Measurements from ENCODE around the gene NFE2L2.
"Not testable (repeated sequence)": the region's sequence is repeated elsewhere in the genome, so short reads cannot be mapped to it uniquely, and the experiment has no call there.

NFE2L2 gene

DNA sequence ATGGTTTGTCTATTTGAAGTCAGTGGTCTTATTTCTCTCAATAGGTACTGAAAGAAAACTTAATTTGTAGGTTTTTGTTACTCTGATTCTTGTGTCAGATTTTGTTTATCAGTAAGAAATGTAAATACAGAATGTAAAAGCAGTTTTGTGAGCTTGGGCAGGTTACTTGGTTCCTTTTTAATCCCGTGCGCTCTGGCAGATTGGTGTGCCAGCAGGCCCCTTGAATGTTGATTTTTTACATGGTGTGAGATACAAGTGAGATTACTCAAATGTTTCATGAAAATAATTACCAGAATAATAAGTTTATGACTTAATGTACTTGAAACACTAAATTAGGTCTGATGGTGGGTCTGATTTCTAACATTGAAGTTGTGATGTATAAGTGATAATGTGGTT, 38.6 kb downstream of the NFE2L2 start:
- H3K27ac ChIP-seq (ENCODE audit: low read depth, low read length) = no peak overlapping the region
- no peak overlapping the region for H2BK15ac ChIP-seq (replicated peaks; ENCODE audit: low read depth)
- H3K56ac ChIP-seq (ENCODE audit: low read length) = no peak overlapping the region
- H4K5ac ChIP-seq (ENCODE audit: low read length) = no peak overlapping the region
- no peak overlapping the region for H2BK120ac ChIP-seq (ENCODE audit: low read depth, low read length)
- no peak overlapping the region for H3K4me3 ChIP-seq (ENCODE audit: low read length)
- no peak overlapping the region for H2BK5ac ChIP-seq (ENCODE audit: low read length)
- peaks cover under 1% of the 10 kb centered on the region for H3K36me3 ChIP-seq (ENCODE audit: control insufficient read depth, insufficient read depth, low read length)
- no peaks in the 10 kb centered on the region for H3K79me1 ChIP-seq (ENCODE audit: low read length)
- no peak overlapping the region for H4K8ac ChIP-seq (ENCODE audit: low read depth, low read length)
- H3K4me2 ChIP-seq (ENCODE audit: low read length) = no peak overlapping the region
- no peak overlapping the region for H2AK5ac ChIP-seq (ENCODE audit: low read length)
- H3K23ac ChIP-seq (ENCODE audit: low read length) = no peak overlapping the region
- H3K79me2 ChIP-seq (ENCODE audit: control insufficient read depth, insufficient read depth, low read length) = no peaks in the 10 kb centered on the region
- no CpG with 5 or more reads among the region's 2 CpGs for WGBS (ENCODE audit: extremely low coverage, insufficient coverage, low lambda C conversion rate)
- H3K9ac ChIP-seq (ENCODE audit: low read length) = no peak overlapping the region
- H3K27me3 ChIP-seq (ENCODE audit: insufficient read depth, low read length, poor library complexity) = no peaks in the 10 kb centered on the region
- no peak for DNase-seq
- H3K18ac ChIP-seq (ENCODE audit: low read length) = no peak overlapping the region
- H3K4me1 ChIP-seq (ENCODE audit: control insufficient read depth, low read depth, low read length) = no peaks in the 10 kb centered on the region
- no peak overlapping the region for H3K4ac ChIP-seq (ENCODE audit: low read depth, low read length)

DNA sequence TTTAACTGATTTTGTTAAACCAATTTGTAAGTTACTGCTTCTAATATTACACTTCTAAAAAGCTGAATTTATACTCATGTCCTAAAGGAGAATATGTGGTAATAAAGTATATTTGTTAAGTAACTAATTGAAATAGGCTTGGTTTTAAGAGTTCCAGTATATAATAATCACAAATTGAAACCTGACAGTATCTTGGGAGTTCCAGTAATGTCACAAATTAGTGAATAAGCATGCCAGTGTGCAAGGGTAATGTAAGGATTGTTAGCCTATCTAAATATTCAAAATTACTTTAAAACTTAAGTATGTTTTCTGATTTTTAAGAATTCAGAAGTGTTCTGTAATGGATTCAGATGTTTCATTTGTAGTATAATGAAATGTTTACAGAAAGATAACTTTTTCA, 41.1 kb downstream of the NFE2L2 start:
- H3K79me2 ChIP-seq (ENCODE audit: control insufficient read depth, insufficient read depth, low read length); H4K5ac ChIP-seq (ENCODE audit: low read length); H3K4me3 ChIP-seq (ENCODE audit: low read length); H3K4me1 ChIP-seq (ENCODE audit: control insufficient read depth, low read depth, low read length); H2BK5ac ChIP-seq (ENCODE audit: low read length); H3K27ac ChIP-seq (ENCODE audit: low read depth, low read length); H2AK5ac ChIP-seq (ENCODE audit: low read length); H2BK15ac ChIP-seq (replicated peaks; ENCODE audit: low read depth); H3K27me3 ChIP-seq (ENCODE audit: insufficient read depth, low read length, poor library complexity); H3K18ac ChIP-seq (ENCODE audit: low read length); H3K56ac ChIP-seq (ENCODE audit: low read length); H3K4me2 ChIP-seq (ENCODE audit: low read length); H4K8ac ChIP-seq (ENCODE audit: low read depth, low read length); H3K79me1 ChIP-seq (ENCODE audit: low read length); H2BK120ac ChIP-seq (ENCODE audit: low read depth, low read length); DNase-seq; H3K36me3 ChIP-seq (ENCODE audit: control insufficient read depth, insufficient read depth, low read length); H3K9ac ChIP-seq (ENCODE audit: low read length); H3K4ac ChIP-seq (ENCODE audit: low read depth, low read length); H3K23ac ChIP-seq (ENCODE audit: low read length): not testable (repeated sequence)

DNA sequence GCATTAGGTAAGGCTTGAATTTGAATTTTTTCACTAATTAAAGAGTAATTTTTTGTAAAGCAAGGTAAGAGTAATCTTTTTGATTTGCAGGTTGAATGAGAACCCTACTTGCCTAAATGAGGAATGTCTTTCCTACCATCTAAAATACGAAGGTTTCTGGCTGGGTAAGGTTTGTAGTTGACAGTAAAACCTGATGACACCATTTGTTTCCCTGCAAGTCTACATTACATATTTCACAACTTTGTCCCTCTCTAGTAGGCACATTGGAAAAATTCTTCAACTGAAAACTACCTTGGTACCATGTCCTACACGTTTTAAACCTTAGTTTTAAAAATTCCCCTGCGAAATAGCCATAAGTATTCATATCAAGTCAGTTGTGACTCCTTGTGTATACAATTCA, 42.6 kb downstream of the NFE2L2 start:
- Histone ChIP-seq H3K36me3 (ENCODE audit: control insufficient read depth, insufficient read depth, low read length) (peaks cover 4% of the 10 kb centered on the region), H2BK5ac (ENCODE audit: low read length) (no peak overlapping the region), H4K8ac (ENCODE audit: low read depth, low read length) (no peak overlapping the region)

DNA sequence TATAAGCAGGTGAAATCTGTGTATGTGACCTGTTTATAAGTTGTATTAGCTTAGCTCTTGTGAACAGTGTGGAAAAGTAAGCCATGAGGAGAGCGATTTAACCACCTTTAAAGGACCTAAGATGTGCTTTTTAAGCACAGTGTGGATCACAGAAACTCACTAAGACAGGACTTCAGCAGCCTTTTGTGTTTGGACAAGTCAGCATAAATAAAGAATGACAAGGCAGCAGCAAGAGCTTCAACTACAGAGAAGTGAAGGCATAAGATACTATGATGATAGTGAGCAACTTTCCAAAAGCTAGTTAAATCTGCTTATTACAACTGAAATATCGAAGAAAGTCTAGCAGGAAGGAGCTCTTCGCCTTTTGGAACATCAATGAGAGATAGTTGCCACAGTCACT, 43.0 kb downstream of the NFE2L2 start:
- Histone ChIP-seq H4K8ac (ENCODE audit: low read depth, low read length) (no peak overlapping the region), H2BK15ac (replicated peaks; ENCODE audit: low read depth) (no peak overlapping the region), H3K4ac (ENCODE audit: low read depth, low read length) (no peak overlapping the region), H3K18ac (ENCODE audit: low read length) (no peak overlapping the region), H2AK5ac (ENCODE audit: low read length) (no peak overlapping the region), H3K36me3 (ENCODE audit: control insufficient read depth, insufficient read depth, low read length) (peaks cover 4% of the 10 kb centered on the region), H3K4me3 (ENCODE audit: low read length) (no peak overlapping the region), H3K79me2 (ENCODE audit: control insufficient read depth, insufficient read depth, low read length) (peaks cover 4% of the 10 kb centered on the region), H3K4me2 (ENCODE audit: low read length) (no peak overlapping the region), H2BK5ac (ENCODE audit: low read length) (no peak overlapping the region), H3K56ac (ENCODE audit: low read length) (no peak overlapping the region), H3K4me1 (ENCODE audit: control insufficient read depth, low read depth, low read length) (no peaks in the 10 kb centered on the region), H3K79me1 (ENCODE audit: low read length) (peaks cover 2% of the 10 kb centered on the region), H3K23ac (ENCODE audit: low read length) (no peak overlapping the region), H3K9ac (ENCODE audit: low read length) (no peak overlapping the region), H4K5ac (ENCODE audit: low read length) (no peak overlapping the region), H3K27ac (ENCODE audit: low read depth, low read length) (no peak overlapping the region), H3K27me3 (ENCODE audit: insufficient read depth, low read length, poor library complexity) (no peaks in the 10 kb centered on the region), H2BK120ac (ENCODE audit: low read depth, low read length) (no peak overlapping the region)
- WGBS (ENCODE audit: extremely low coverage, insufficient coverage, low lambda C conversion rate) = no CpG with 5 or more reads among the region's 3 CpGs
- DNase-seq = no peak

More for the DNA sequence above, 42.6 kb downstream of the NFE2L2 start:
- H3K9ac ChIP-seq (ENCODE audit: low read length) = no peak overlapping the region
- H3K23ac ChIP-seq (ENCODE audit: low read length) = no peak overlapping the region
- H3K56ac ChIP-seq (ENCODE audit: low read length) = no peak overlapping the region
- peaks cover 2% of the 10 kb centered on the region for H3K79me1 ChIP-seq (ENCODE audit: low read length)
- H3K4me3 ChIP-seq (ENCODE audit: low read length) = no peak overlapping the region
- H3K4me2 ChIP-seq (ENCODE audit: low read length) = no peak overlapping the region
- H3K79me2 ChIP-seq (ENCODE audit: control insufficient read depth, insufficient read depth, low read length) = peaks cover 3% of the 10 kb centered on the region
- no peak for DNase-seq
- WGBS (ENCODE audit: extremely low coverage, insufficient coverage, low lambda C conversion rate) = no CpG with 5 or more reads among the region's 3 CpGs
- no peak overlapping the region for H2BK120ac ChIP-seq (ENCODE audit: low read depth, low read length)
- no peak overlapping the region for H3K27ac ChIP-seq (ENCODE audit: low read depth, low read length)
- no peak overlapping the region for H3K4ac ChIP-seq (ENCODE audit: low read depth, low read length)
- H4K5ac ChIP-seq (ENCODE audit: low read length) = no peak overlapping the region
- no peak overlapping the region for H2AK5ac ChIP-seq (ENCODE audit: low read length)
- H3K18ac ChIP-seq (ENCODE audit: low read length) = no peak overlapping the region
- no peak overlapping the region for H2BK15ac ChIP-seq (replicated peaks; ENCODE audit: low read depth)
- H3K27me3 ChIP-seq (ENCODE audit: insufficient read depth, low read length, poor library complexity) = no peaks in the 10 kb centered on the region
- no peaks in the 10 kb centered on the region for H3K4me1 ChIP-seq (ENCODE audit: control insufficient read depth, low read depth, low read length)

DNA sequence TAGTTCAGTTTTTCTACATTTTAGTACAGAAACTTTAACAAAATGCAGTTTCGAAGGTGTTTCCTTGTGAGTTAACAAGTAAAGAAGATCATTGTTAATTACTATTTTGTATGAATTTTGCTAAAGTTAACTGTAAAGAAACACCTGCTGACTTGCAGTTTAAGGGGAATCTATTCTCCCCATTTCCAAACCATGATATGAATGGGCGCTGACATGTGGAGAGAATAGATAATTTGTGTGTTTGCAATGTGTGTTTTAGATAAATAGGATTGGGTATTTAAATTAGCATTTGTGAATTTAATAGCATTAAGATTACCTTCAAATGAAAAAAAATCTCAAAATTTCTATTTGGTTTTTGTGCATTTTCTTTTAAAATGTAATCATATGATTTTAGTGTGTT, 44.7 kb downstream of the NFE2L2 start:
- H3K36me3 ChIP-seq (ENCODE audit: control insufficient read depth, insufficient read depth, low read length); H2AK5ac ChIP-seq (ENCODE audit: low read length); H3K4ac ChIP-seq (ENCODE audit: low read depth, low read length); H4K5ac ChIP-seq (ENCODE audit: low read length); H3K4me3 ChIP-seq (ENCODE audit: low read length); H4K8ac ChIP-seq (ENCODE audit: low read depth, low read length); H3K18ac ChIP-seq (ENCODE audit: low read length); H2BK15ac ChIP-seq (replicated peaks; ENCODE audit: low read depth); H3K4me1 ChIP-seq (ENCODE audit: control insufficient read depth, low read depth, low read length); H3K27ac ChIP-seq (ENCODE audit: low read depth, low read length); H3K79me1 ChIP-seq (ENCODE audit: low read length); H2BK120ac ChIP-seq (ENCODE audit: low read depth, low read length); H3K4me2 ChIP-seq (ENCODE audit: low read length); H3K9ac ChIP-seq (ENCODE audit: low read length); H3K23ac ChIP-seq (ENCODE audit: low read length); DNase-seq; H3K56ac ChIP-seq (ENCODE audit: low read length); H2BK5ac ChIP-seq (ENCODE audit: low read length); H3K27me3 ChIP-seq (ENCODE audit: insufficient read depth, low read length, poor library complexity): not testable (repeated sequence)
- WGBS (ENCODE audit: extremely low coverage, insufficient coverage, low lambda C conversion rate) = no CpG with 5 or more reads among the region's 2 CpGs
- H3K79me2 ChIP-seq (ENCODE audit: control insufficient read depth, insufficient read depth, low read length) = peaks cover 15% of the 10 kb centered on the region

DNA sequence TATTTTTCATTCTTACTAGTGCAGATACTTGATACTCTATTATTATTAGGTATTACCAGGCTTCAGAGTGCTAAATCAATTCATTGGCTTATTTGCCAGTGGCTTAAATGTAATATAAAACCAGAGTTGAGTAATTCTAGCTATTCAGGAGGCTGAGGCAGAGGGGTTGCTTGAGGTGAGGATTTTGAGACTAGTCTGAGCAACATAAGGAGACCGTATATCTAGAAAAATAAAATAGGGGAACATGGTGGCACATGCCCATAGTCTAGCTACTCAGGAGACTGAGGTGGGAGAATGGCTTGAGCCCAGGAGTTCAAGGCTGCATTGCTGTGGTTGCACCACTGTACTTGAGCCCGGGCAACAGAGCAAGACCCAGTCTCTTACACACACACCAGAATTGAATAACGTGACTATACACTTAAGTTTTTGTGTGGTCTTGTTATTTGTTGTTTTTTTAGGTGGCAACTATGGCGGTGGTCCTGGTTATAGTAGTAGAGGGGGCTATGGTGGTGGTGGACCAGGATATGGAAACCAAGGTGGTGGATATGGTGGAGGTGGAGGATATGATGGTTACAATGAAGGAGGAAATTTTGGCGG, 47.2 kb downstream of the NFE2L2 start:
- H3K27ac ChIP-seq (ENCODE audit: low read depth, low read length) = no peak overlapping the region
- no peak overlapping the region for H2BK120ac ChIP-seq (ENCODE audit: low read depth, low read length)
- no peak overlapping the region for H3K4me3 ChIP-seq (ENCODE audit: low read length)
- WGBS (ENCODE audit: extremely low coverage, insufficient coverage, low lambda C conversion rate) = no CpG with 5 or more reads among the region's 5 CpGs
- no peak overlapping the region for H2BK5ac ChIP-seq (ENCODE audit: low read length)
- H3K79me1 ChIP-seq (ENCODE audit: low read length) = peaks cover 2% of the 10 kb centered on the region
- H2AK5ac ChIP-seq (ENCODE audit: low read length) = no peak overlapping the region
- H3K56ac ChIP-seq (ENCODE audit: low read length) = no peak overlapping the region
- peaks cover 31% of the 10 kb centered on the region for H3K79me2 ChIP-seq (ENCODE audit: control insufficient read depth, insufficient read depth, low read length)
- no peak overlapping the region for H2BK15ac ChIP-seq (replicated peaks; ENCODE audit: low read depth)
- H3K9ac ChIP-seq (ENCODE audit: low read length) = no peak overlapping the region
- no peak overlapping the region for H3K4me2 ChIP-seq (ENCODE audit: low read length)
- H3K4ac ChIP-seq (ENCODE audit: low read depth, low read length) = no peak overlapping the region
- peaks cover 4% of the 10 kb centered on the region for H3K36me3 ChIP-seq (ENCODE audit: control insufficient read depth, insufficient read depth, low read length)
- no peak overlapping the region for H4K8ac ChIP-seq (ENCODE audit: low read depth, low read length)
- H3K27me3 ChIP-seq (ENCODE audit: insufficient read depth, low read length, poor library complexity) = no peaks in the 10 kb centered on the region
- H3K4me1 ChIP-seq (ENCODE audit: control insufficient read depth, low read depth, low read length) = no peaks in the 10 kb centered on the region
- no peak overlapping the region for H4K5ac ChIP-seq (ENCODE audit: low read length)
- H3K23ac ChIP-seq (ENCODE audit: low read length) = no peak overlapping the region
- no peak overlapping the region for H3K18ac ChIP-seq (ENCODE audit: low read length)
- no peak for DNase-seq

All from mesendoderm (in vitro differentiated cells).